ENCODE measurements around the gene TASP1. TPM values are rescaled to one million over a fixed set of nuclear protein-coding genes. Genes with fewer than 3 reads are reported as not detected.

The TASP1 gene
- total and polyA plus RNA-seq, 5 donors: 2.7 to 9.7 (median 8.1) TPM

- WGBS: 95% methylated on average over 3 of the region's 3 CpGs
- H3K27ac ChIP-seq (ENCODE audit: low read length): no peak overlapping the region
- H3K9me3 ChIP-seq (ENCODE audit: control insufficient read depth, low read length): no peaks in the 10 kb centered on the region
- ATAC-seq: no peak
- H3K4me1 ChIP-seq (ENCODE audit: control insufficient read depth, insufficient read depth, low read length): no peaks in the 10 kb centered on the region
- DNase-seq: no peak
- intact Hi-C loops (cut with DNase I): loop anchor here in 1 of 4 donors (10.0 kb wide), 1 partner anchor 310 kb away; no protein-coding TSS in a partner anchor
- no peak overlapping the region for H3K4me3 ChIP-seq (ENCODE audit: low read length)
- no peaks in the 10 kb centered on the region for H3K27me3 ChIP-seq (ENCODE audit: control insufficient read depth, insufficient read depth)
These were observed 174.0 kb downstream of the TASP1 start for GRCh38 chr20:13464702-13465101.

- ATAC-seq (no peak), DNase-seq (no peak)
- Histone ChIP-seq H3K9me3 (ENCODE audit: control insufficient read depth, low read length) (no peaks in the 10 kb centered on the region), H3K27ac (ENCODE audit: low read length) (no peak overlapping the region), H3K4me3 (ENCODE audit: low read length) (no peak overlapping the region), H3K4me1 (ENCODE audit: control insufficient read depth, insufficient read depth, low read length) (no peaks in the 10 kb centered on the region), H3K27me3 (ENCODE audit: control insufficient read depth, insufficient read depth) (no peaks in the 10 kb centered on the region)
- WGBS: 94% methylated on average over 2 of the region's 2 CpGs
- intact Hi-C loops (cut with DNase I): loop anchor here in 1 of 4 donors (10.0 kb wide), 1 partner anchor 313 kb away; no protein-coding TSS in a partner anchor
These were observed 176.8 kb downstream of the TASP1 start for GRCh38 chr20:13461849-13462458.

GRCh38 chr20:13458860-13459451 is 179.8 kb downstream of the TASP1 start:
- intact Hi-C loops (cut with DNase I): no loop called here
- peak; percentile 55 to 64 for ATAC-seq

GRCh38 chr20:13457487-13457886 is 181.2 kb downstream of the TASP1 start:
- ATAC-seq: no peak
- Histone ChIP-seq H3K4me3 (ENCODE audit: low read length) (no peak overlapping the region), H3K4me1 (ENCODE audit: control insufficient read depth, insufficient read depth, low read length) (no peaks in the 10 kb centered on the region), H3K27ac (ENCODE audit: low read length) (no peak overlapping the region), H3K27me3 (ENCODE audit: control insufficient read depth, insufficient read depth) (no peaks in the 10 kb centered on the region), H3K9me3 (ENCODE audit: control insufficient read depth, low read length) (no peaks in the 10 kb centered on the region)
- DNase-seq: no peak
- intact Hi-C loops (cut with DNase I): no loop called here
- 92% methylated on average over 1 of the region's 1 CpG for WGBS

More at GRCh38 chr20:13458860-13459451, 179.8 kb downstream of the TASP1 start:
- Histone ChIP-seq H3K27ac (ENCODE audit: low read length) (no peak overlapping the region), H3K9me3 (ENCODE audit: control insufficient read depth, low read length) (no peaks in the 10 kb centered on the region), H3K27me3 (ENCODE audit: control insufficient read depth, insufficient read depth) (no peaks in the 10 kb centered on the region), H3K4me3 (ENCODE audit: low read length) (no peak overlapping the region), H3K4me1 (ENCODE audit: control insufficient read depth, insufficient read depth, low read length) (no peaks in the 10 kb centered on the region)
- WGBS: 70% methylated on average over 3 of the region's 3 CpGs
- DNase-seq: peak in 1 of 3 donors; percentile 28

- DNase-seq: no peak
- ATAC-seq: no peak
- Histone ChIP-seq H3K27me3 (ENCODE audit: control insufficient read depth, insufficient read depth) (no peaks in the 10 kb centered on the region), H3K27ac (ENCODE audit: low read length) (no peak overlapping the region), H3K9me3 (ENCODE audit: control insufficient read depth, low read length) (no peaks in the 10 kb centered on the region), H3K4me1 (ENCODE audit: control insufficient read depth, insufficient read depth, low read length) (no peaks in the 10 kb centered on the region), H3K4me3 (ENCODE audit: low read length) (no peak overlapping the region)
- intact Hi-C loops (cut with DNase I): no loop called here
- 79% methylated on average over 3 of the region's 3 CpGs for WGBS
These were observed 183.0 kb downstream of the TASP1 start for GRCh38 chr20:13455713-13456112.

GRCh38 chr20:13453367-13453766 is 185.4 kb downstream of the TASP1 start:
- WGBS: 100% methylated on average over 2 of the region's 2 CpGs
- H3K4me1 ChIP-seq (ENCODE audit: control insufficient read depth, insufficient read depth, low read length): no peaks in the 10 kb centered on the region
- H3K4me3 ChIP-seq (ENCODE audit: low read length): no peak overlapping the region
- no peak for DNase-seq
- H3K27ac ChIP-seq (ENCODE audit: low read length): no peak overlapping the region
- intact Hi-C loops (cut with DNase I): no loop called here
- no peaks in the 10 kb centered on the region for H3K27me3 ChIP-seq (ENCODE audit: control insufficient read depth, insufficient read depth)
- ATAC-seq: no peak
- no peaks in the 10 kb centered on the region for H3K9me3 ChIP-seq (ENCODE audit: control insufficient read depth, low read length)

GRCh38 chr20:13452470-13453124 is 186.1 kb downstream of the TASP1 start:
- no peaks in the 10 kb centered on the region for H3K27me3 ChIP-seq (ENCODE audit: control insufficient read depth, insufficient read depth)
- intact Hi-C loops (cut with DNase I): no loop called here
- H3K27ac ChIP-seq (ENCODE audit: low read length): no peak overlapping the region
- WGBS: 75% methylated on average over 3 of the region's 3 CpGs
- H3K4me3 ChIP-seq (ENCODE audit: low read length): no peak overlapping the region
- no peak for ATAC-seq
- no peaks in the 10 kb centered on the region for H3K4me1 ChIP-seq (ENCODE audit: control insufficient read depth, insufficient read depth, low read length)
- no peaks in the 10 kb centered on the region for H3K9me3 ChIP-seq (ENCODE audit: control insufficient read depth, low read length)
- DNase-seq: no peak

- DNase-seq (no peak), ATAC-seq (no peak)
- Histone ChIP-seq H3K9me3 (ENCODE audit: control insufficient read depth, low read length) (no peaks in the 10 kb centered on the region), H3K27me3 (ENCODE audit: control insufficient read depth, insufficient read depth) (no peaks in the 10 kb centered on the region), H3K4me1 (ENCODE audit: control insufficient read depth, insufficient read depth, low read length) (no peaks in the 10 kb centered on the region), H3K4me3 (ENCODE audit: low read length) (no peak overlapping the region), H3K27ac (ENCODE audit: low read length) (no peak overlapping the region)
- WGBS: 84% methylated on average over 3 of the region's 3 CpGs
- intact Hi-C loops (cut with DNase I): no loop called here
These were observed 188.8 kb downstream of the TASP1 start for GRCh38 chr20:13449868-13450434.

- intact Hi-C loops (cut with DNase I): no loop called here
- H3K27me3 ChIP-seq (ENCODE audit: control insufficient read depth, insufficient read depth): no peaks in the 10 kb centered on the region
- H3K27ac ChIP-seq (ENCODE audit: low read length): no peak overlapping the region
- H3K9me3 ChIP-seq (ENCODE audit: control insufficient read depth, low read length): no peaks in the 10 kb centered on the region
- no peak overlapping the region for H3K4me3 ChIP-seq (ENCODE audit: low read length)
- DNase-seq: no peak
- no peaks in the 10 kb centered on the region for H3K4me1 ChIP-seq (ENCODE audit: control insufficient read depth, insufficient read depth, low read length)
- no peak for ATAC-seq
These were observed 191.1 kb downstream of the TASP1 start for GRCh38 chr20:13447385-13448180.

GRCh38 chr20:13443690-13444089 is 195.0 kb downstream of the TASP1 start:
- Histone ChIP-seq H3K4me3 (ENCODE audit: low read length) (no peak overlapping the region), H3K4me1 (ENCODE audit: control insufficient read depth, insufficient read depth, low read length) (no peaks in the 10 kb centered on the region), H3K27ac (ENCODE audit: low read length) (no peak overlapping the region), H3K9me3 (ENCODE audit: control insufficient read depth, low read length) (no peaks in the 10 kb centered on the region), H3K27me3 (ENCODE audit: control insufficient read depth, insufficient read depth) (no peaks in the 10 kb centered on the region)
- no peak for DNase-seq
- intact Hi-C loops (cut with DNase I): no loop called here
- WGBS: 82% methylated on average over 2 of the region's 2 CpGs
- no peak for ATAC-seq
